Effector memory CD8-positive, alpha-beta T cell (primary cell): ENCODE results near the gene KDM8.
"Not testable (repeated sequence)": the region's sequence is repeated elsewhere in the genome, so short reads cannot be mapped to it uniquely, and the experiment has no call there.

Source experiments
- ATAC-seq: fragments of 150-1000 bp; cut with Tn5 transposase; replicated peaks from 2 replicates; pipeline ENCODE4 v1.10.0; 2021; ENCODE audit warnings: mild to moderate bottlenecking, moderate library complexity
- DNase-seq, 3 experiments: peaks; one replicate each; pipeline ENCODE4 v3.0.0; 2021
- H3K27ac Mint-ChIP-seq, 2 donors: one replicate each; pipeline ENCODE4 v1.8.0; 2022; ENCODE audit warnings: mild to moderate bottlenecking in 2 of 2, mixed read lengths in 2 of 2, moderate library complexity in 2 of 2
- H3K27me3 Mint-ChIP-seq, 2 donors: one replicate each; pipeline ENCODE4 v1.8.0; 2022; ENCODE audit warnings: mixed read lengths in 2 of 2
- H3K36me3 Mint-ChIP-seq: one replicate; pipeline ENCODE4 v1.8.0; 2022; ENCODE audit warnings: mild to moderate bottlenecking, moderate library complexity, mixed read lengths; ENCODE audit not compliant: insufficient read depth
- H3K4me1 Mint-ChIP-seq, 2 donors: one replicate each; pipeline ENCODE4 v1.8.0; 2022; ENCODE audit warnings: low read depth in 2 of 2, mixed read lengths in 2 of 2
- H3K4me3 Mint-ChIP-seq, 2 donors: one replicate each; pipeline ENCODE4 v1.8.0; 2022; ENCODE audit warnings: mild to moderate bottlenecking in 2 of 2, mixed read lengths in 2 of 2, moderate library complexity in 2 of 2
- H3K9me3 Mint-ChIP-seq, 2 donors: one replicate each; pipeline ENCODE4 v1.8.0; 2022; ENCODE audit warnings: mixed read lengths in 2 of 2

The KDM8 gene

DNA sequence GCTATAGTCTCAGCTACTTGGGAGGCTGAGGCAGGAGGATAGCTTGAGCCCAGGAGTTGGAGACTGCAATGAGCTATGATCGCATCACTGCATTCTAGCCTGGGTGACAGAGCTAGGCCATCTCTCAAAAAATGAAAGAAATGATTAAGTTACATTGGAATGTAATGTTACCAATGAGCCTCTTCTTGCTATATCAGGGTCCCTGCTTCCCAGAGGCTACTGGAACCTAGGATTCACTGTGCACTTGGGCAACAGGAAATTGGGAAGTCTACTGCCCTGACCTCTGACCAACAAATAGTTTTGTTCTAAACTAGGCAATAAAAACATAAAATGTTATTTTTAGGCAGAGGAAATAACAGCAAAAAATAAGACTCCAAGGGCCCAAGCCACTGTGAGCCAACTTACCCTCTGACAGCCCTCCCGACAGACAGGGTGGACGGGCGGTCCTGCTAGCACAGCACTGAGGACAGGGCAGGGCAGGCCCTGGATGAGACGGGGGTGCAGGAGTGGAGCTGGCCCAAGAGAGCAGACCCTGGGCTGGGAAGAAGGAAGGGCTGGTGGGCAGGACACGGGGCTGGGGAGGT is 37.7 kb downstream of the KDM8 start:
- no peak overlapping the region for H3K4me3 Mint-ChIP-seq
- peaks cover 57 to 59% of the 10 kb centered on the region in 2 donors for H3K4me1 Mint-ChIP-seq
- H3K9me3 Mint-ChIP-seq = no peaks in the 10 kb centered on the region
- H3K27ac Mint-ChIP-seq = peak overlapping the region in 1 of 2 donors; percentile 87
- ATAC-seq = no peak
- no peaks in the 10 kb centered on the region for H3K27me3 Mint-ChIP-seq
- H3K36me3 Mint-ChIP-seq = peaks cover 15% of the 10 kb centered on the region
- no peak for DNase-seq

GRCh38 chr16:27241658-27242057 is 38.3 kb downstream of the KDM8 start:
- Mint-ChIP-seq H3K4me3 (no peak overlapping the region), H3K27me3 (no peaks in the 10 kb centered on the region), H3K27ac (peak overlapping the region; percentile 46 to 87), H3K36me3 (peaks cover 8% of the 10 kb centered on the region), H3K9me3 (no peaks in the 10 kb centered on the region), H3K4me1 (peaks cover 55 to 57% of the 10 kb centered on the region in 2 donors)
- DNase-seq (no peak), ATAC-seq (no peak)

DNA sequence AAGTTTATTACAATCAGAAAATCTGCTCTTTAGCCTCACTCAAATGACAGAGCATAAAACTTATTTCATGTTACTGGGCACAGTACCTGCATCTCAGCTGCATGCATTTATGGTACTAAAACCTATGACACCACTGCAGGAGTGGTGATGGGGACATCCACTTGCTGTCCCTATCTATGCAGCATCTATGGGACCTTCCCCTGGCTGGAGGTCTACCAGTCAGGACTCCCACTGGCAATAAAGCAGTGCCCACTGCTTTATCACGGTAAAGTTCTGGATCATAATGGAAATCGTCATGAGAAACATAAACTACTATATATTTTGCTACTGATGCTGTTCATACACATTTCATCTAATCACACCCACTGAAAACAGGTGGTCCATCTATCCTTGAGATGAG is 39.1 kb downstream of the KDM8 start:
- Mint-ChIP-seq H3K27me3 (no peaks in the 10 kb centered on the region), H3K4me3 (peak overlapping the region in 1 of 2 donors; percentile 75), H3K9me3 (no peaks in the 10 kb centered on the region), H3K36me3 (peaks cover under 1% of the 10 kb centered on the region), H3K4me1 (peaks cover 50 to 53% of the 10 kb centered on the region in 2 donors), H3K27ac (peak overlapping the region; percentile 46 to 87)
- DNase-seq = no peak
- no peak for ATAC-seq

- Mint-ChIP-seq H3K36me3 (peaks cover 3% of the 10 kb centered on the region), H3K27ac (peak overlapping the region in 1 of 2 donors; percentile 87), H3K27me3 (no peaks in the 10 kb centered on the region), H3K9me3 (no peaks in the 10 kb centered on the region), H3K4me3 (peak overlapping the region; percentile 18 to 75), H3K4me1 (peaks cover 45 to 52% of the 10 kb centered on the region in 2 donors)
- ATAC-seq = peak; percentile 68
- no peak for DNase-seq
Observed at GRCh38 chr16:27242868-27243590, 39.7 kb downstream of the KDM8 start.

DNA sequence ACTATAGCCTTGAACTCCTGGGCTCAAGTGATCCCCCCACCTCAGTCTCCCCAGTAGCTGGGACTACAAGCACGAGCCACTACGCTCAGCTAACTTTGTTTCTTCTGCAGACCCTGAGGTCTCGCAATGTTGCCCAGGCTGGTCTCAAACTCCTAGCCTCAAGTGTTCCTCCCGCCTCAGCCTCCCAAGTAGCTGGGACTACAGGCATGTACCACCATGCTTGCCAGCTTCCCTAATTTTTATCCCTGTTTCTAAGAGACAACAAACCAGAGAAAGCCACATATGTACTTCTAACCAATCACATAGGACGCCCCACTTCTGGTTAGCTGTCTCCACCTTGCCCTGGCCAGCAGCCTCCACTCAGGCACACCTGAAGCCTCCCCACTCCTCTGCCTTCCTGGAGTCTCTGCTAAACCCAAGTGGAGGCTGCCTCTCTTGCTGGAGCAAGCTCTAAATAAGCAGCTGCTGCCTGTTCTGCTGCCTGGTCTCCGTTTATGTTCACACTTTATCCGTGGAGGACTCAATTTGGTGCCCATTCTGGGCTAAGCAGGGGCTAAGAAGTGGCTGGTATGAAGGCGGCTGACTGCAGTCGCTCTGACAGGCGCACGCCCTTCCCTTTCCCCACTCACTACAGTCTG is 40.5 kb downstream of the KDM8 start:
- Mint-ChIP-seq H3K9me3 (no peaks in the 10 kb centered on the region), H3K27me3 (no peaks in the 10 kb centered on the region), H3K36me3 (peaks cover 3% of the 10 kb centered on the region), H3K27ac (peak overlapping the region; percentile 67 to 87), H3K4me3 (peak overlapping the region in 1 of 2 donors; percentile 75), H3K4me1 (peaks cover 37 to 44% of the 10 kb centered on the region in 2 donors)
- DNase-seq (no peak), ATAC-seq (no peak)

DNA sequence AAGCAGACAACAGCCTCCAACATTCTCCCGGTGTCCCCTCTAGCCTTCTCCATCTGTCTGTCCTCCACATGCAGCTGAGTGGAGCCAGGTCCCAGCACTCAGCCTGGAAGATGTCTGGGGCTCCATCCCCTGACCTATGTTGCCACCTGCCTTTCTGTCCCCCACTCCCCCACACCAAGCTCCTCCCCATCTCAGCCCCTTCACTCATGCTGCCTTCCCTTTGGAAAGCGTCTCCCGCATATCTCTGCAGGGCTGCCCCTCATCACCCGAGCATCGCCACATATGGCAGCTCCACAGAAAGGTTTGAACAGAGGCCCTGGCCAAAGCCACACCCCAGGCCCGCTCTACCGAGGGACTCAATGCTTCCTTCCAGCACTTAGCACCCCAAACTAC is 41.0 kb downstream of the KDM8 start:
- no peak for ATAC-seq
- H3K27ac Mint-ChIP-seq = peak overlapping the region; percentile 67 to 87
- H3K4me3 Mint-ChIP-seq = peak overlapping the region in 1 of 2 donors; percentile 51
- no peaks in the 10 kb centered on the region for H3K9me3 Mint-ChIP-seq
- H3K4me1 Mint-ChIP-seq = peaks cover 32 to 44% of the 10 kb centered on the region in 2 donors
- no peaks in the 10 kb centered on the region for H3K27me3 Mint-ChIP-seq
- H3K36me3 Mint-ChIP-seq = peaks cover 3% of the 10 kb centered on the region
- no peak for DNase-seq

DNA sequence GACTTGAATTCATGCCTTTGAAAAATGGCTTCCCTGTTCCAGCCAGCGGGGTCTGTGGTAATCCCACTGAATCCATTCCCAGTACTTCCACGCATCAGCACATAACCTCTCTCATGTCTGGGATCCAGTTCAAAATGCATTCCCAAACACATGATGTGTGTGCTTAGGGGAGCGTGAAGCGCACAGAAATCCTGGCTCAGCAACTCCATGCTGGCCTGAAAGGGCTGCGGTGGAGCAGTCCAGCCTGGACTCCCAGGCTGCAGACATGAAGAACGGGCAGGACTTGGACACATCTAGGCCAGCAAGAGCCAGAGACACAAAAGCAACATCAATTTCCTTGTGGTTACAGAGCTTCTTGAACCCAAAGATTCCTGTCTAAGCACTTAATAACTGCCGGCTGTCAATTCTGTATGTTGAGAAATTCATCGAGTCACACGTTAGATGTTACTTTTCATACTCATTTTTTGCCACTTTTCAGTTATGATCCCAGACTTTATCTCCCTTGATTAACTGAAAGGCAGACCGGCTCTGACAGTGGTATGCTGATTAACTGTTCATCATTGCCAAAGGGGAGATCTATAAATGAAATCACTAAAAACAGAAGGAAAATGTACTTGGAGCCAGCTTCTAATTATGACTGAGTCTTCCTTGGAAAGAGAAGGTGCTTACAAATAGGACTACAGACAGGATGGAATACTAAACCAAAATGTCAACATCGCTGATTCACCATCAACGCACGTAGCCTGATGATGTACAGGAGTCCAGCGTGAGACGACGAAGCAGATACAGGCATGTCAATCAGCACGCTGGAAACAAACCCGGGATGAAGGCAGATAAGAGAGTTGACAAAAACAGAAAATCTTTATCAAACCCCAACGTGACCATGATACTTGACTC is 42.2 kb downstream of the KDM8 start:
- peaks cover 30 to 44% of the 10 kb centered on the region in 2 donors for H3K4me1 Mint-ChIP-seq
- no peak overlapping the region for H3K4me3 Mint-ChIP-seq
- ATAC-seq = no peak
- H3K27ac Mint-ChIP-seq = peak overlapping the region in 1 of 2 donors; percentile 54
- H3K27me3 Mint-ChIP-seq = no peaks in the 10 kb centered on the region
- peaks cover 3% of the 10 kb centered on the region for H3K36me3 Mint-ChIP-seq
- H3K9me3 Mint-ChIP-seq = no peaks in the 10 kb centered on the region
- no peak for DNase-seq

- Mint-ChIP-seq H3K4me3 (no peak overlapping the region), H3K27ac (peak overlapping the region; percentile 17 to 38), H3K4me1 (peaks cover 30 to 44% of the 10 kb centered on the region in 2 donors), H3K9me3 (no peaks in the 10 kb centered on the region), H3K36me3 (peaks cover 3% of the 10 kb centered on the region), H3K27me3 (no peaks in the 10 kb centered on the region)
- DNase-seq (no peak), ATAC-seq (no peak)
Observed at GRCh38 chr16:27246439-27246838, 43.1 kb downstream of the KDM8 start.

- H3K36me3 Mint-ChIP-seq, H3K4me3 Mint-ChIP-seq, DNase-seq, H3K9me3 Mint-ChIP-seq, H3K27me3 Mint-ChIP-seq, ATAC-seq: not testable (repeated sequence)
- H3K4me1 Mint-ChIP-seq = peaks cover 33 to 39% of the 10 kb centered on the region in 2 donors
- H3K27ac Mint-ChIP-seq = peak overlapping the region in 1 of 2 donors; percentile 20
Observed at GRCh38 chr16:27247076-27247475, 43.8 kb downstream of the KDM8 start.

DNA sequence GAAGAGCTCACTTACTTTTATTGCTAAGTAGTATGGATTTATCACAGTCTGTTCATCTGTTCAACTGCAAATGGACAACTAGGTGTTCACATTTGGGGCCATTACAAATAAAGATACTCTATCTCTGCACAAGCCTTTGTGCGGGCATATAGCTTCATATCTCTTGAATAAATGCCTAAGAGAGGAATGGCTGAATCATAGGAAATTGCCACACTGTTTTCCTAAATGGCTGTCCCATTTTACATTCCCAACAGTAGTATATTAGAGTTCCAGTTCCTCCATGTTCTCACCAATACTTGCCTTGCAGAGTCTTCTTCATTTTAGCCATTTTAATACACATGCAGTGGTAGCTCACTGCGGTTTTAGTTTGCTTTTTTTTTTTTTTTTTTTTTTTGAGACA is 44.7 kb downstream of the KDM8 start:
- ATAC-seq (no peak), DNase-seq (no peak)
- Mint-ChIP-seq H3K4me3 (no peak overlapping the region), H3K27me3 (no peaks in the 10 kb centered on the region), H3K36me3 (peaks cover 3% of the 10 kb centered on the region), H3K4me1 (peaks cover 28 to 33% of the 10 kb centered on the region in 2 donors), H3K27ac (peak overlapping the region in 1 of 2 donors; percentile 35), H3K9me3 (no peaks in the 10 kb centered on the region)

DNA sequence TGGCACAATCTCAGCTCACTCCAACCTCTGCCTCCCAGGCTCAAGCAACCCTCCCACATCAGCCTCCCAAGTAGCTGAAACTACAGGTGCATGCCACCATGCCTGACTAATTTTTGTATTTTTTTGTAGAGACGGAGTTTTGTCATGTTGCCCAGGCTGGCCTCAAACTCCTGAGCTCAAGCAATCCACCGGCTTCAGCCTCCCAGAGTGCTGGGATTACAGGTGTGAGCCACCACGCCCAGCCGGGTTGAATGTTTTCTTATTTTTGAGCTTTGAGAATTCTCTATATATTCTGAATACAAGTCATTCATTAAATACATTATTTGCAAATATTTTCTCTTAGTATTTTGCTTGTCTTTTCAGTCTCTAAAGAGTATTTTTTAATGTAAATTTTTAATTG is 45.6 kb downstream of the KDM8 start:
- H3K4me1 Mint-ChIP-seq = peaks cover 23 to 35% of the 10 kb centered on the region in 2 donors
- H3K4me3 Mint-ChIP-seq, H3K36me3 Mint-ChIP-seq, H3K27ac Mint-ChIP-seq, H3K9me3 Mint-ChIP-seq, H3K27me3 Mint-ChIP-seq, DNase-seq, ATAC-seq: not testable (repeated sequence)

DNA sequence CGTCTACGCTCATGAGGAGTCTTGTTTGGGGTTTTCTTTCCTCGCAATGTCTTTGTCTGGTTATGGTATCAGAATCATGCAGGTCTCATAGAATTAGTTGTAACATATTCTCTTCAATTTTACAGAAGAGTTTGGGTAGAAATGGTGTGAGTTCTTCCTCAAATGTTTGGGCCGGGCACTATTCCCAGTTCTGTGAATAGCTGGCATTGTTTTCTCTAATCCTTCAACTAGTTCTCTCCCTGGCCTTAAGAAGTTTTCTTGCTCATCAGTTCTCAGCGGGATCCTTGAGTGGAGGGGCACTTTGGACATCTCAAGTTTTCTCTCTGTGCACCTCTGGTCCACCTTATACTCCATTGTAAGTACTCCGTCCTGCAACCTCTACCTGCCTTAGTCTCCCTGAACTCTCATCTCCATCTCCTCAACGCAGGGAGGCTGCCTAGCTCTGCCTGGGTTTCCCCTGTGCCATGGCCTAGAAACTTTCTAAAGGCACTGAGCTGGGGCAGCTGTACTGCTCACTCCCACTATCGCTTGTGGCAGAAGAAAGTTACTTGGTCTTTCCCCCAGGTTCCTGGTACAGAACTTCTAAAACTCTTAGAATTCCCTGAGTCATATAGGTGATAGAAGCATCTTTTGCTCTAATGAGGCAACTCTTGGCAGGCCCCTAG is 48.3 kb downstream of the KDM8 start:
- Mint-ChIP-seq H3K27ac (no peak overlapping the region), H3K27me3 (no peaks in the 10 kb centered on the region), H3K4me3 (no peak overlapping the region), H3K4me1 (peaks cover 20 to 39% of the 10 kb centered on the region in 2 donors), H3K9me3 (no peaks in the 10 kb centered on the region), H3K36me3 (peaks cover 10% of the 10 kb centered on the region)
- ATAC-seq (no peak), DNase-seq (no peak)

DNA sequence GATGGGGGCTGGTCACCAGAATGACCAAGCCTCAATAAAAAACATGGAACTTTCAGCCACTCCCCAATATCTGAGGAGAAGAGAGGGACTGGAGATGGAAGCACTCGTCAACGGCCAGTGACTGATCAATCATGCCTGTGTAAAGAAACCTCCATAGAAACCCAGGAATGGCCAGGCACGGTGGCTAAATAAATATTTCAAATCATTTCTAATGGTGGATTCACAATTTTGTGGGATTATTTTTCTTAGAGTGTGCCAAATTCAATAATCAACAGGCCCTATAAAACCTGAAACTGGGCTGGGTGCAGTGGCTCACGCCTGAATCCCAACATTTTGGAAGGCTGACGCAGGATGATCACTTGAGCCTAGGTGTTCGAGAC is 48.9 kb downstream of the KDM8 start:
- Mint-ChIP-seq H3K4me1 (peaks cover 22 to 38% of the 10 kb centered on the region in 2 donors), H3K36me3 (peaks cover 14% of the 10 kb centered on the region), H3K4me3 (no peak overlapping the region), H3K9me3 (no peaks in the 10 kb centered on the region), H3K27me3 (no peaks in the 10 kb centered on the region), H3K27ac (no peak overlapping the region)
- DNase-seq (no peak), ATAC-seq (no peak)
